B cell (primary cell): ENCODE results near the gene ATRIP.

Source experiments
- EZH2 ChIP-seq: IDR thresholded peaks from 2 replicates; pipeline ENCODE4 v1.6.1; 2012; ENCODE audit warnings: borderline replicate concordance, low read depth, mild to moderate bottlenecking, moderate library complexity, low read length; ENCODE audit not compliant: insufficient read depth, poor library complexity, severe bottlenecking
- TF ChIP-seq, protein P1 (sequence below): fragments of 200-600 bp; IDR thresholded peaks from one replicate; pipeline ENCODE4 v1.8.0; 2022; ENCODE audit warnings: antibody characterized with exemption, mild to moderate bottlenecking

DNA sequence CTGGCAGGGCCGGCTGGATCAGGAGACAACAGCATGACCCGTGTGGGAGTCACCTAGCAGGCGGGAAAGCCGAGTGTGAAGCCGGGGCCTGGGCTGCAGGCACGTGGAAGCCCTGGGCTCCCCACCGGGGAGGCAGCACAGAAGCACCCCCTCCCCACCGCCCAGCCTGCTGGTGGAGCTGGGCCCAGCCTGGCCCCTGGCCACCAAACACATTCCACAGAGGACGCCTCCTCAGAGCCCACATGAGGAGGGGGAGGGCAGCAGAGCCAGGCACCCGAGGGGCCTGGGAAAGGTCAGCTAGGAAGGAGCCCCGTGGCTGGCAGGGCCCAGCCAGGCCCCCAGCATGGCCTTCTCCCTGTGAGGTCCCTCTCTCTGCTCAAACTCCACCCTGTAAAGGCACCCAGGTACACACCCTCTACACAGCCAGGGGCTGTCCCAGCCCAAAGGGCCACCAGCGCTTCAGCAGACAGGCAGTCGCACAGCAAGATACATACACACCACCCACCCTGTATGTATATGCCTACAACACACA is 21.2 kb upstream of the ATRIP start:
- no peak for TF ChIP-seq EZH2
- TF ChIP-seq, protein P1, sequence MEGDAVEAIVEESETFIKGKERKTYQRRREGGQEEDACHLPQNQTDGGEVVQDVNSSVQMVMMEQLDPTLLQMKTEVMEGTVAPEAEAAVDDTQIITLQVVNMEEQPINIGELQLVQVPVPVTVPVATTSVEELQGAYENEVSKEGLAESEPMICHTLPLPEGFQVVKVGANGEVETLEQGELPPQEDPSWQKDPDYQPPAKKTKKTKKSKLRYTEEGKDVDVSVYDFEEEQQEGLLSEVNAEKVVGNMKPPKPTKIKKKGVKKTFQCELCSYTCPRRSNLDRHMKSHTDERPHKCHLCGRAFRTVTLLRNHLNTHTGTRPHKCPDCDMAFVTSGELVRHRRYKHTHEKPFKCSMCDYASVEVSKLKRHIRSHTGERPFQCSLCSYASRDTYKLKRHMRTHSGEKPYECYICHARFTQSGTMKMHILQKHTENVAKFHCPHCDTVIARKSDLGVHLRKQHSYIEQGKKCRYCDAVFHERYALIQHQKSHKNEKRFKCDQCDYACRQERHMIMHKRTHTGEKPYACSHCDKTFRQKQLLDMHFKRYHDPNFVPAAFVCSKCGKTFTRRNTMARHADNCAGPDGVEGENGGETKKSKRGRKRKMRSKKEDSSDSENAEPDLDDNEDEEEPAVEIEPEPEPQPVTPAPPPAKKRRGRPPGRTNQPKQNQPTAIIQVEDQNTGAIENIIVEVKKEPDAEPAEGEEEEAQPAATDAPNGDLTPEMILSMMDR, result no peak
